Iris pigment epithelial cell (primary cell): ENCODE results near the gene UBE4B.

Experiments
- DNase-seq: peaks from one replicate; pipeline ENCODE4 v3.0.0-alpha.2; 2011; ENCODE audit warnings: low read depth

UBE4B gene

GRCh38 chr1:10042746-10043145, 10.0 kb downstream of the UBE4B start:
- no peak for DNase-seq

GRCh38 chr1:10045480-10046355, 13.0 kb downstream of the UBE4B start:
- peak; percentile 64 for DNase-seq

- no peak for DNase-seq
Measured at GRCh38 chr1:10046356-10047085, 13.8 kb downstream of the UBE4B start.

GRCh38 chr1:10048601-10049000, 15.8 kb downstream of the UBE4B start:
- no peak for DNase-seq

GRCh38 chr1:10050611-10051010, 17.9 kb downstream of the UBE4B start:
- DNase-seq, result no peak

- no peak for DNase-seq
Measured at GRCh38 chr1:10051656-10052055, 18.9 kb downstream of the UBE4B start.

- no peak for DNase-seq
Measured at GRCh38 chr1:10052347-10052746, 19.6 kb downstream of the UBE4B start.

- DNase-seq, result no peak
Measured at GRCh38 chr1:10054465-10054864, 21.7 kb downstream of the UBE4B start.

GRCh38 chr1:10056599-10056987, 23.8 kb downstream of the UBE4B start:
- no peak for DNase-seq

GRCh38 chr1:10057343-10057742, 24.6 kb downstream of the UBE4B start:
- DNase-seq, result peak; percentile 48

- DNase-seq, result no peak
Measured at GRCh38 chr1:10057796-10058195, 25.0 kb downstream of the UBE4B start.

GRCh38 chr1:10059342-10059718, 26.6 kb downstream of the UBE4B start:
- DNase-seq, result no peak

- DNase-seq, result no peak
Measured at GRCh38 chr1:10060311-10061100, 27.7 kb downstream of the UBE4B start.

- no peak for DNase-seq
Measured at GRCh38 chr1:10061276-10061675, 28.5 kb downstream of the UBE4B start.

GRCh38 chr1:10063878-10064277, 31.1 kb downstream of the UBE4B start:
- DNase-seq, result no peak

- DNase-seq, result no peak
Measured at GRCh38 chr1:10064416-10065343, 31.9 kb downstream of the UBE4B start.

- DNase-seq, result peak; percentile 19
Measured at GRCh38 chr1:10065344-10065685, 32.6 kb downstream of the UBE4B start.

- no peak for DNase-seq
Measured at GRCh38 chr1:10065760-10066159, 33.0 kb downstream of the UBE4B start.

GRCh38 chr1:10068605-10069294, 36.0 kb downstream of the UBE4B start:
- DNase-seq, result no peak

GRCh38 chr1:10070206-10070605, 37.4 kb downstream of the UBE4B start:
- DNase-seq, result no peak

GRCh38 chr1:10071640-10072039, 38.9 kb downstream of the UBE4B start:
- no peak for DNase-seq
